Renal cortex interstitium (tissue), 11 donors: ENCODE results near the gene PSME3IP1. TPM values are rescaled to one million over a fixed set of nuclear protein-coding genes. Genes with fewer than 3 reads are reported as not detected.
"Not testable (repeated sequence)": the region's sequence is repeated elsewhere in the genome, so short reads cannot be mapped to it uniquely, and the experiment has no call there.

Source experiments
- DNase-seq, 11 donors: peaks; one replicate each; pipeline ENCODE4 v3.0.0-alpha.2; 2013; ENCODE audit warnings: low read depth in 9 of 11, low spot score in 4 of 11; ENCODE audit errors: extremely low read depth in 1 of 11
- polyA plus RNA-seq, 3 donors: library from polyadenylated mRNA; unstranded; fragments of 120-200 nt; gene quantifications; one replicate each; pipeline ENCODE4 v1.2.1, GENCODE V29; 2013; ENCODE audit not compliant: insufficient read length in 3 of 3

Gene PSME3IP1
- polyA plus RNA-seq, 3 donors: 104 to 126 (median 125) TPM

DNA sequence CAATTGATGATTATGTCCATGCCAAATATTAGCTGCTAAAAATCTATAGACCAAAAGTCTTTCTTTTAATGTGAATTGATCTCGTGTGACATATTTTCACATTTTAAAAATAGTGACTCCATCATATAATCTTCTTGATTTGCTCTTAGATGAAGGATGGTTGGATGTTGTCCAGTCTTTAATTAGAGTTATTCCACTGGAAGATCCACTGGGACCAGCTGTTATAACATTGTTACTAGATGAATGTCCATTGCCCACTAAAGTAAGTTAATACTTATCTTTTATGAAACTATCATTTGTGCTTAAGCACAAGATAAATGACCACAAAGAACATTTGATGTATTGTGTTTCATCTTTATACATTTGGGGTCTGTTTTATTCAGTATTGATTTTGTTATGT is 23.1 kb upstream of the PSME3IP1 start:
- DNase-seq: no peak

DNA sequence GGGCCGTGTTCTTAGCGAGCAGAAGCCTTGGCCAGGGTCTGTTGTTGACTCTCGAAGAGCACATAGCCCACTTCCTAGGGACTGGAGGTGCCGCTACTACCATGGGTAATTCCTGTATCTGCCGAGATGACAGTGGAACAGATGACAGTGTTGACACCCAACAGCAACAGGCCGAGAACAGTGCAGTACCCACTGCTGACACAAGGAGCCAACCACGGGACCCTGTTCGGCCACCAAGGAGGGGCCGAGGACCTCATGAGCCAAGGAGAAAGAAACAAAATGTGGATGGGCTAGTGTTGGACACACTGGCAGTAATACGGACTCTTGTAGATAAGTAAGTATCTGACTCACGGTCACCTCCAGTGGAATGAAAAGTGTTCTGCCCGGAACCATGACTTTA is 18.8 kb upstream of the PSME3IP1 start:
- no peak for DNase-seq

DNA sequence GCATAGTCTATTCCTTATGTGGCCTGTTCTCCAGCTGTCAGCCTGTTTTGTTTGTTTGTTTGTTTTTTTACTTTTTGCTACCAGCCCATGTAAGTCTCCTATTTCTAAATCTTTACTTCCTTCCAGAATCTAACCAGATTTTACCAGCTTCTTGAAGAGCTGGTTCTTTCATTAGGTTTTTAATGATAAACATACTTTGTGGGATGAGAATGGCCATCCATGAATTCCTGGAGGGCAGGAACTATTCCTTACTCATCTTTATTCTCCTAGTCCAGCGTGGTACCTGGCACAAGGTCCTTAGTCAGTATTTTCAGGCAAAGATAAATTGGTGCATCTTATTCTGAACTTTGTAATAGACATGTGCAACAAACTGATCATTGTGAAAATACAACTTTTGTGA is 17.6 kb upstream of the PSME3IP1 start:
- DNase-seq: no peak

DNA sequence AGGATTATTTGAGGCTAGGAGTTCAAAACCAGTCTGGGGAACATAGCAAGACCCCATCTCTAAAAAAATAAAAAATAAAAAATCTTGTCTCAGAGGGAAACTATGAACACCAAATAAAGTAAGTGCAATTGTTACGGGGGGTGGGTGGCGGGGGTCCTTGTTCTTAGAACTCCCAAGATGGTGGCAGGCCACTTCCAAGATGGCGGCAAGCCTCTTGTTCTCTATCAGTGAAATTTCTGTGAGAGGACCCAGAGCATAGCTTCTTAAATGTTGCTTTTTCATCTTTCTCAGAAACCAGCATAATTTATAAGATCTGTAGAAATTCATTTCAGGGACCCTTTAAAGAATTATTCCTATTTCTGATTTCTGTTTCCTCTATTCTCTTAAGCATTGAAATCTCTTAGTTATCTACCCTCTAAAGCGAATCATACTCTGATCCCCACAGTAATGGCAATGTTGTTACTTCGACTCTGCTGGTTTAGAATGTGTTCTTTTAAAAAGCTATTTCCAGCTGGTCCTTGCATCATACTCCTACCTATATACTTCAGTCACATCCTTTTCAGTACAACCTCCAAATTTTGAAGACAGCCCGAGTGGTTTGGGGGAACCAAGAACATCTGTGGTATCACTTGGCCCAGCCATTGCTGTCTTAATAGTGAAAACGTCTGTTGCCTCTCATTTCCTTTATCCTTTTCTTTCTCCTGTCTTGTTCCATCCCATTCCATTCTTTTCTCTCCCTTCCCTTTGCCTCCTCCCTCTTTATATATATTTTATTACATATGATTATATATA is 16.5 kb upstream of the PSME3IP1 start:
- no peak for DNase-seq

DNA sequence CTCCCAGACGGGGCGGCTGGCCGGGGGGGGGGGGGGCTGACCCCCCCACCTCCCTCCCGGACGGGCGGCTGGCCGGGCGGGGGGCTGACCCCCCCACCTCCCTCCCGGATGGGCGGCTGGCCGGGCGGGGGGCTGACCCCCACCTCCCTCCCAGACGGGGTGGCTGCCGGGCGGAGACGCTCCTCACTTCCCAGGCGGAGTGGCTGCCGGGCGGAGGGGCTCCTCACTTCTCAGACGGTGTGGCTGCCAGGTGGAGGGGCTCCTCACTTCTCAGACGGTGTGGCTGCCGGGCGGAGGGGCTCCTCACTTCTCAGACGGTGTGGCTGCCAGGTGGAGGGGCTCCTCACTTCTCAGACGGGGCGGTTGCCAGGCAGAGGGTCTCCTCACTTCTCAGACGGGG is 15.1 kb upstream of the PSME3IP1 start:
- DNase-seq: not testable (repeated sequence)

DNA sequence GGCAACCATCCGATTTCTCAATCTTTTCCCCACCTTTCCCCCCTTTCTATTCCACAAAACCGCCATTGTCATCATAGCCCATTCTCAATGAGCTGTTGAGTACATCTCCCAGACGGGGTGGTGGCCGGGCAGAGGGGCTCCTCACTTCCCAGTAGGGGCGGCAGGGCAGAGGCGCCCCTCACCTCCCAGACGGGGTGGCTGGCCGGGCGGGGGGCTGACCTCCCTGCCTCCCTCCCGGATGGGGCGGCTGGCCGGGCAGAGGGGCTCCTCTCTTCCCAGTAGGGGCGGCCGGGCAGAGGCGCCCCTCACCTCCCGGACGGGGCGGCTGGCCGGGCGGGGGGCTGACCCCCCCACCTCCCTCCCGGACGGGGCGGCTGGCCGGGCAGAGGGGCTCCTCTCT is 14.5 kb upstream of the PSME3IP1 start:
- not testable (repeated sequence) for DNase-seq

DNA sequence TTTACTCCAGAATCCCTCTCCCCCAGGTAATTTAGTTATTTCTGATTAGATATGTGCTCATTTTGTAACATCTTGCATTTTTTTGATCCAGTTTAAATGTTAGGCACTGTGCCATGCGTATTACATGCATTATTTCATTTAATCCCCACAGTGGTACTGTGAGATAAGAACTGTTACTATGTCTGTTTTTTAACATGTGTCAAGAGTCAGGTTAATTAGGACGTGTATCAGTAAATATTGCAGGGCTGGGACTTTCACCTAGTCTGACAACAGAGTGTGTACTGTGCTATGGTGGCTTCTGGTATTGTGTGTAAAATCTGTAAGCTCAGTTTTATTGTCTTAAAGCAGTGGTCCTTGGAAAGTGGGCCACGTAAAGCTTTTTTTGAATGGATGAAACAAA is 10.9 kb upstream of the PSME3IP1 start:
- no peak for DNase-seq

DNA sequence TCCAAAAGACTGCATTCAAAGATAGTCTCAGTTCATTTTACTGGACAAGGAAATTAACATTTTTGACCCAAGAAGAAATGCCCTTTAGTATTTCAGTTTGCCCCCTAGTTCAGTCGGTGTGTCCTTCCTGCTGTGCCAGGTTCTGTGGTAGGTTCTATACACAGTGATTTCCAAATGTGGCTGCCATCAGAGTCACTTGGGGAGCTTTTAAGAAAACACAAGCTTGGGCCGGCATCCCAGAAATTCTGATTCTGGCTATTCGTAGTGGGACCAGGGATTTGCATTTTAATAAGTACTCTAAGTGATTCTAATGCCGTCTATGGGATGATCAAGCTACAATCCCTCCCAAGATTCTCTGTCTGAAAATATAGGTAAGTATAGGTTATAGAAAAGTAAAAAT is 10.4 kb upstream of the PSME3IP1 start:
- DNase-seq: no peak

DNA sequence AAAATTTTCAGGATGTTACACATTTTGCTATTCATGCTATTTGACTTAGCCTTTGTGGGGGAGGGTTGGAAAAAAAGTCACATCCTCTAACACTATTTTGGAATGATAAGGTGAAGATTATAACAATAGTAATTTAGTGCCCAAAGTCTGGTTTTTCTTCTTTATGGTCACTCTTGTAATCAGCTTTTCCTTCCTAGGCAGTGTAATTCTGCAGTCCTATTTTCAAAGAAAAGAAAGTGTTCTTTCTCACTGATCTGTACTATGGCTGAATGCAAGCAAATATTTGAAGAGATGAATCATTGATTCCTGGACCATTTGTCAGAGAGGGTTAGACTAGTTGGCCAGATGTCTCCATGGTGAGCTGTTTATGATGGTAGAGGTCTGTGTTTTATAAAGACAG is 8.7 kb upstream of the PSME3IP1 start:
- no peak for DNase-seq

DNA sequence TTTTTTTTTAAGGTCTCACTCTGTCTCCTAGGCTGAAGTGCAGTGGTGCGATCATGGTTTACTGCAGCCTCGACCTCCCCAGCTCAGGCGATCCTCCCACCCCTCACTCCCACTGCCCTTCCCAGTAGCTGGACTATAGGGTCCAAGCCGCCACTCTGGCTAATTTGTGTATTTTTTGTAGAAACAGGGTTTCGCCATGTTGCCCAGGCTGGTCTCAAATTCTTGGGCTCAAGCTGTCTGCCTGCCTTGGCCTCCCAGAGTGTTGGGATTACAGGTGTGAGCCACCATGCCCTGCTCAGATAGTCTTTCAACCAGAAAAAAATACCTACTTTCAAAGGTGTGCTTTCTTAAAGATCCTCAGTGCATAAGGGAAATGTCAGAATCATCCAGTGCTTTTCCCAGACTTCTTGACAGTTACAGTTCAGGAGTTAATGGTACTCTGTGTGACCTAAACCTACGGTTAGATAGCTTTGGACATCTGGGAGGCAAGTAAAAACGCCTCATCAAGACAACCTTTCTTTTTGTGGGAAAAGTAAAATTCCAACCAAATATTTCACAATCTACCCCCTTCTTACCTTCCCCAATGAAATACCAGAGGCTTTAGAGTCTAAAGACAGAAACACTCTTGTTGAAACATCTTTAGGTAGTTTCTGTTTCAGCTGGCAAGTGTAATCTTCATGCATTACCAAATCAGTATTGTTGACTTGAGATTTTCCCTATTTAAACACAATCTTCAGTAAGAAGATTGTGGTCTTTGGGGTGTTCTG is 7.1 kb upstream of the PSME3IP1 start:
- no peak for DNase-seq

DNA sequence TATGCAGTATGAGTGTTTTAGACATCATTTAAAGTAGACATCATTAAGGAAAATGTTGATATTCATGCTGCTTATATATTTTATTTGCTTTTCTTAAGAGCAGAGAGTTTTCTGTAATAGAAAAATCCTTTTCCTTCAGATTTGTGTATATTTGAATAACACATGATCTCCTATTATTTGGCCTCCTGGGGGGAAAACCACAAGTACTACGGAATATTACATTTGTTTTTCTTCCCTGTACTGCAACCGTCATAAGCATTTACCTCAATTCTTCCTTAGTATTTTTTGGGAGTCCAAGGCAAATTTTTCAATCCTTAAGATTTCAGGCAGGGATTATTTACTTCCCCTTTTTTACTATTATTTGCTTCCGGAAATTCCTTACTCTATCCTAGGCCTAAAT is 6.3 kb upstream of the PSME3IP1 start:
- no peak for DNase-seq

DNA sequence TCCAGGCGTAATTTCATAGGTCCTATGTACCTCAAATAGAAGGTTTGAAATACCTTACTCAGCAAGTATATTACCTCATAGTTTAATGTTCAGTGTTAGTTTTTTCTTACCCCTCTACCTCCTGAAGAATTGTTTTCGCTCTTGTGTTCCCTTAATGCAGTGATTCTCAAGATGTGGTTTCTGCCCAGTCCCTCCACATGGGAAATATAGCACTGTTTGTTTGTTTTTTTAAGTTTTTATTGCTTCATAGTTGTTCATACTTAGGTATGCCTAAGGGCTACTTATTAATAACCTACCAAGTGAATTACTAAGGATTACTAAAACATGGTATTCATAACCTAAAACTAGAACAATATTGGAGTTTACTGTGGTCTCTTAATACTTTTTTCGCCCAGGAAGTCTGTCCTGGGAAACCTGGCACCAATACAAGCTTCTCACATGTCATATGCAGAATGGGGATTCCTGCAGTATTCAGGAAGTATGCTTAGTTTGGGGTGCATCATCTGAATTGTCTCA is 5.3 kb upstream of the PSME3IP1 start:
- no peak for DNase-seq

DNA sequence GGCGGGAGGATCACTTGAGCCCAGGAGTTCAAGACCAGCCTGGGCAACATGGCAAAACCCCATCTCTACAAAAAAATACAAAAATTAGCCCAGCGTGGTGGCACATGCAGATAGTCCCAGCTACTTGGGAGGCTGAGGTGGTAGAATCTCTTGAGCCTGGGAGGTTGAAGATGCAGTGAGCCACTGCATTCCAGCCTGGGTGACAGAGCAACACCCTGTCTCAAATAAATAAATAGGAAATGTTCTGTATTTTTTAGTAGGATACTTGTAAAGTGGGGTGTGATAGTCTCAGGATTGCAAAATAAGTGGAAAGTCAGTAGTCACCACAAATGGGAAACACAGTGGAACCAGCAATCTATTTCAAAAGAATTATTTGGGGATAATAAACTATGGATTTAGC is 4.3 kb upstream of the PSME3IP1 start:
- DNase-seq: no peak

DNA sequence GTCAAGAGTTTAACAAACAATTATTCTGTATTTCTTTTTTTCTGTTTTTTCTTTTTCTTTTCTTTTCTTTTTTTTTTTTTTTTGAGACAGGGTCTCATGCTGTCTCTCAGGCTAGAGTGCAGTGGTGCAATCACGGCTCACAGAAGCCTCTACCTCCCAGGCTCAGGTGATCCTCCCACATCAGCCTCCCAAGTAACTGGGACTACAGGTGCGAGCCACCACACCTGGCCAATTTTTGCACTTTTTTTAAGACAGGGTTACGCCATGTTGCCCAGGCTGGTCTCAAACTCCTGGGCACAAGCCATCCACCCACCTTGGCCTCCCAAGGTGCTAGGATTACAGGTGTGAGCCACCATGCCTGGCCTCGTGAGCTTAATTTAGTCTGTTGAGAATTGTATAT is 3.7 kb upstream of the PSME3IP1 start:
- not testable (repeated sequence) for DNase-seq

DNA sequence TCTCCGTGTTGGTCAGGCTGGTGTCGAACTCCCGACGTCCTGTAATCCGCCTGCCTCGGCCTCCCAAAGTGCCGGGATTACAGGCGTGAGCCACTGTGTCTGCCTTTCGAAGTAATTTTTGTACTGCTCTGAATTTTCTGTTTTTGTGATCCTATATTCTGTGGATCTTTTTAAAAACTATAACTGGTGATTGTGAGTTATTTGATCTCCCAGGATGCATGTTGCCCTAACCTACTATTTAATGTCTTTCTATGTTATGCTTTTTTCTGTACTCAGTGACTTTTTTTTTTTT is 2.8 kb upstream of the PSME3IP1 start:
- DNase-seq: no peak

DNA sequence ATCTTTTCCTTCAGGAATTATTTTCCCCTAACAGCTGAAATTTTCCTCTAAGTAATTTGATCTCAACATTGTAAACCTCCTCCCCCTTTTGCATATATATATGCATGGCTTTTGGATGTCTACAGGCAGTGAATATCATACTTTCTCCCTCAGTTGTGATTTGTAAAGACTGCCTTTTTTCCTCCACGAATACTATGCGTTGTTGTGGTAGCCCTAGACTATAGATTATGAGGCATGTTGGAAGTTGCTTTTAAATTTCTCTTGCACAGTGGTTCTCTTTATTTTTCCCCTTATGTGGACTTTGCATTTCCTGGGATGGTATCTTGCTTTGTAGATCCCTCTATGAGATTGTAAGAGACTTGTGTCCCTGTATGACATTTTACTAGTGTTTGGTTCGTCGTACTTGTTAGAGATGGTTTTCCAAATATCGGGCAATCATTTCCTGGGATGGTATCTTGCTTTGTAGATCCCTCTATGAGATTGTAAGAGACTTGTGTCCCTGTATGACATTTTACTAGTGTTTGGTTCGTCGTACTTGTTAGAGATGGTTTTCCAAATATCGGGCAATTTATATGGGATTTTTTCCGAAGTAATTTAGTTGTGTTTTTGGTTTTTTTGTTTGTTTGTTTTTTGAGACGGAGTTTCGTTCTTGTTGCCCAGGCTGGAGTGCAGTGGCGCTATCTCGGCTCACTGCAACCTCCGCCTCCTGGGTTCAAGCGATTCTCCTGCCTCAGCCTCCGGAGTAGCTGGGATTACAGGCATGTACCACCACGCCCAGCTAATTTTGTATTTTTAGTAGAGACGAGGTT is 2.3 kb upstream of the PSME3IP1 start:
- not testable (repeated sequence) for DNase-seq

DNA sequence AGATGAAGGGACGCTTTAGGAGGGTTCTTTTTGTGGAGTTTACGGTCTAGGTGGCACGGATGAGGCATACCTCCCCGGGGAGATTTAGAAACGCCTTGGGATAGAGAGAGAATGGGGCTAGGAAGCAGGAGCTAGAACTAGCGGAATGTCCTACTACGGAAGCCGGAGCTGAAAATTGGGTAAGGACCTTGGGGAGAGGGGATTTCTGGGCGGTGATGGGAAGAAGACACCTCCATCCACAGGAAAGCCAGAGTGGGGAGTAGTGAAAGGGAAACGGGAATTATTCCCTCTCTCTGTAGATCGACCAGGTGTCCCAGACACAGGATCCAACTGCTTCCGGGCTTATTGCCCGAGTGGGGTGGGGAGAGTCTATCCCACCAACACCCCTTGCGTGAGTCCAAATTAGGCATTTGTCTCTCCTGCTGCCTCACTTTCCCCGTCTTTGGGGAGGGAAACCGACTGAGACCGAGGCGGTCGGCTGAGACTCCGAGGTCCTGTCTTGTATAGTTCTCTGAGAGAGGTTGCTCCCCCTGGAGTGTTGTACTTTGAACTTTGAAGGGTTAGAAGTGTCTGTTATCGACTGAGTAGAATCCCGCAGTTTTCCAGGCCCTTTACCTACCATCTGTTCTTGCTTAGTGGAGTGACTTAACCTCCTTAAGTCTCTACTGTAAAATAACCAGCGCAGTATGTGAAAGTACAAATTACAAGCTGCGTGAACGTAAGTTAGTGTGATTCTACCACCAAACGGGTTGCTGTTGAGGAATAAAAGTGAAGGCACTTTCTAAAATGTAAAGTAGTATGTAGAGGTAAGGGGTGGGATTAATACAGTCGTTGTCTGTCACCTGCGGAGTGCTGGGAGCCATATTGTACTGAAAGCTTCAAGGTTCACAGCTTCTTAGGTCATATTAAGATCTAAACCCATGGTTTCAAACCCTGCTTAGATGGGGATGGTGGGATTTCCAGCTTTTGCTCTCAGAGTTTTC is 1.3 kb upstream of the PSME3IP1 start:
- DNase-seq: peak in 8 of 11 donors; percentile 12 to 37 (median 24)

DNA sequence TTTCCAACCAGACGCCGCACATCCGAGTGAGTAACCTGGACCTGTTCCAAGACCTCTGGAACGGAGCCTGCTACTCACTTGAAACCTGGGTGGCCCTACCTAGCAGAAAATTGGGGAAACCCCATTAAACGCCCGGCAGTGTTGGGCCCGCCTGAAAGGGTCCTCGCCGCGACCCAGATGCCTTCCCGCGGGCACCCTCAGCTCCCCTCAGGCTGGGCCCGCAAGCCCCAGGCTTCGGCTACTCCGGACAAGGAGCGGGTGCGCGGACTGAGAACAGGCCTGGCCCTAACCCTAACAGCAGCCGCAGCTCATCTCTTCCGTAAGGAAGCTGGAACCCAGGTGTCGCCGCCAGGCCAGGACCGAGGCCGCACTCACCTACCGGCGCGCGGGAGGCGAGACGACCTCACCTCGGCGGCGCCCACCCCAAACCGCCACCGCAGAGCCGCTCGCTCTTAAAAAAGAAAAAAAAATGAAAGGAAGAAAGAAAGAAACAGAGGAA is 344 bp downstream of the PSME3IP1 start:
- DNase-seq: peak in 2 of 11 donors; percentile 10 to 35
